GM12878 (cell line): ENCODE data around the gene LMF1. TPM values are rescaled to one million over a fixed set of nuclear protein-coding genes. Genes with fewer than 3 reads are reported as not detected.

ENCODE experiments used
- ATAC-seq: fragments of 200-7000 bp; cut with Tn5 transposase; 3 replicates; pipeline ENCODE4 v1.9.1; 2020; ENCODE audit warnings: mild to moderate bottlenecking, moderate library complexity
- BruUV-seq: library from RNA; stranded (reverse); fragments of 400-500 nt; replicated peaks from 2 replicates; lab custom pipeline; 2021; lab: Mats Ljungman, UMichigan
- CTCF ChIA-PET: fragments of 300-600 bp; sonication (Branson Sonifier 250); formaldehyde crosslinking; extraction: SDS; loops from one replicate; lab custom pipeline; 2021; ENCODE audit warnings: inconsistent platforms; lab: Yijun Ruan, JAX
- POLR2A ChIA-PET: fragments of 350-600 bp; formaldehyde crosslinking; extraction: SDS; loops from one replicate; lab custom pipeline; 2021; ENCODE audit warnings: inconsistent platforms; lab: Charles Lee
- RAD21 ChIA-PET: fragments of 300-600 bp; sonication (Branson Sonifier 250); formaldehyde crosslinking; loops from one replicate; lab custom pipeline; 2023; ENCODE audit warnings: antibody characterized with exemption; ENCODE audit not compliant: unreplicated experiment; lab: Charles Lee
- SMC1A ChIA-PET: fragments of 300-600 bp; sonication (Branson Sonifier 250); formaldehyde crosslinking; loops from one replicate; lab custom pipeline; 2023; ENCODE audit not compliant: unreplicated experiment, uncharacterized antibody; lab: Charles Lee
- DNase-seq: peaks from one replicate; pipeline ENCODE4 v3.0.0-alpha.2; 2011; ENCODE audit warnings: low read depth, low spot score
- FAIRE-seq: peaks from 3 replicates; lab custom pipeline; 2011; peaks lifted over from hg19 to GRCh38; lab: Jason Lieb, UNC
- H2AFZ ChIP-seq: 2 replicates; pipeline ENCODE4 v1.6.0; 2011; ENCODE audit warnings: low read depth, low read length, control low read depth; ENCODE audit not compliant: control insufficient read depth
- H3K27ac ChIP-seq: 2 replicates; pipeline ENCODE4 v1.5.1; 2011; ENCODE audit warnings: control low read depth; ENCODE audit not compliant: control insufficient read depth, insufficient read depth
- H3K27me3 ChIP-seq, 2 experiments: replicated peaks in 1 of 2; 2 replicates each; pipeline versions ENCODE4 v1.6.0 to v1.6.1; 2011; ENCODE audit warnings: low read length in 1 of 2; ENCODE audit not compliant: control insufficient read depth in 2 of 2, insufficient read depth in 2 of 2
- H3K36me3 ChIP-seq, 2 experiments: 2 replicates each; pipeline ENCODE4 v1.5.1; 2011; ENCODE audit warnings: low read length in 1 of 2; ENCODE audit not compliant: control insufficient read depth in 2 of 2, insufficient read depth in 2 of 2
- H3K4me1 ChIP-seq: 2 replicates; pipeline ENCODE4 v1.6.1; 2011; ENCODE audit warnings: mild to moderate bottlenecking, low read length, moderate library complexity, mixed read lengths; ENCODE audit not compliant: control insufficient read depth, insufficient read depth
- H3K4me2 ChIP-seq: 2 replicates; pipeline ENCODE4 v1.6.0; 2011; ENCODE audit warnings: control low read depth; ENCODE audit not compliant: control insufficient read depth, insufficient read depth
- H3K4me3 ChIP-seq: fragments of 200-600 bp; sonication (generic); 2 replicates; pipeline ENCODE4 v1.5.1; 2016
- H3K79me2 ChIP-seq: 2 replicates; pipeline ENCODE4 v1.6.0; 2011; ENCODE audit warnings: low read length; ENCODE audit not compliant: control insufficient read depth, insufficient read depth
- H3K9ac ChIP-seq: 2 replicates; pipeline ENCODE4 v1.8.0; 2011; ENCODE audit warnings: low read length, control low read depth, mixed read lengths; ENCODE audit not compliant: control insufficient read depth, insufficient read depth
- H3K9me3 ChIP-seq: replicated peaks from 3 replicates; pipeline ENCODE4 v1.5.1; 2011; ENCODE audit warnings: mild to moderate bottlenecking, low read length; ENCODE audit not compliant: control insufficient read depth, insufficient read depth
- H4K20me1 ChIP-seq: 2 replicates; pipeline ENCODE4 v1.6.0; 2011; ENCODE audit not compliant: control insufficient read depth, insufficient read depth
- ATF3 ChIP-seq: IDR thresholded peaks from 2 replicates; pipeline ENCODE4 v1.6.1; 2011; ENCODE audit warnings: low read depth, mild to moderate bottlenecking, low read length, moderate library complexity, borderline replicate concordance; ENCODE audit errors: extremely low read depth
- BRCA1 ChIP-seq: IDR thresholded peaks from 2 replicates; pipeline ENCODE4 v1.6.1; 2011; ENCODE audit warnings: low read depth, low read length, improper control_type of control experiment
- CBX5 ChIP-seq: sonication (generic); IDR thresholded peaks from 2 replicates; pipeline ENCODE4 v1.6.1; 2016; ENCODE audit warnings: low read depth, moderate library complexity, mild to moderate bottlenecking, inconsistent platforms
- CHD4 ChIP-seq: fragments of 200-600 bp; sonication (generic); IDR thresholded peaks from 2 replicates; pipeline ENCODE4 v1.6.1; 2016; ENCODE audit warnings: mild to moderate bottlenecking
- FOXK2 ChIP-seq: fragments of 450-650 bp; IDR thresholded peaks from 2 replicates; pipeline ENCODE4 v1.6.1; 2017; ENCODE audit warnings: mild to moderate bottlenecking, moderate library complexity
- JUNB ChIP-seq: IDR thresholded peaks from 2 replicates; pipeline ENCODE4 v1.6.1; 2016; ENCODE audit warnings: antibody characterized with exemption, mild to moderate bottlenecking
- JUND ChIP-seq: IDR thresholded peaks from 2 replicates; pipeline ENCODE4 v1.6.1; 2012; ENCODE audit warnings: low read depth, mild to moderate bottlenecking, low read length, improper control_type of control experiment, moderate library complexity
- KAT2A ChIP-seq: conservative IDR thresholded peaks from 2 replicates; pipeline ENCODE4 v1.6.1; 2011; ENCODE audit warnings: low read depth, low read length; ENCODE audit not compliant: control insufficient read depth
- KDM1A ChIP-seq: fragments of 200-600 bp; sonication (generic); IDR thresholded peaks from 2 replicates; pipeline ENCODE4 v1.6.1; 2016; ENCODE audit warnings: borderline replicate concordance
- NR2F1 ChIP-seq: fragments of 450-650 bp; conservative IDR thresholded peaks from 2 replicates; pipeline ENCODE4 v1.6.1; 2017; ENCODE audit warnings: mild to moderate bottlenecking
- POLR2AphosphoS2 ChIP-seq: IDR thresholded peaks from 2 replicates; pipeline ENCODE4 v1.6.1; 2011; ENCODE audit warnings: low read depth, mild to moderate bottlenecking, low read length, improper control_type of control experiment, moderate library complexity
- POLR2AphosphoS5 ChIP-seq: IDR thresholded peaks from 2 replicates; pipeline ENCODE4 v1.6.1; 2011; ENCODE audit warnings: mild to moderate bottlenecking, low read length, inconsistent platforms
- RAD21 ChIP-seq: IDR thresholded peaks from 2 replicates; pipeline ENCODE4 v1.6.1; 2011; ENCODE audit warnings: mild to moderate bottlenecking, low read depth, low read length, moderate library complexity; ENCODE audit not compliant: insufficient read depth
- RBBP5 ChIP-seq: fragments of 200-600 bp; sonication (generic); conservative IDR thresholded peaks from 2 replicates; pipeline ENCODE4 v1.6.1; 2016
- RELA ChIP-seq: fragments of 450-650 bp; IDR thresholded peaks from 2 replicates; pipeline ENCODE4 v1.8.0; 2014; ENCODE audit warnings: borderline replicate concordance; ENCODE audit not compliant: partially characterized antibody
- SUPT20H ChIP-seq: IDR thresholded peaks from 2 replicates; pipeline ENCODE4 v1.6.1; 2011; ENCODE audit warnings: low read depth, mild to moderate bottlenecking, low read length, moderate library complexity, borderline replicate concordance; ENCODE audit not compliant: control insufficient read depth
- ZNF384 ChIP-seq: IDR thresholded peaks from 2 replicates; pipeline ENCODE4 v1.6.1; 2012; ENCODE audit warnings: low read depth, mild to moderate bottlenecking, low read length, improper control_type of control experiment, borderline replicate concordance
- ZNF592 ChIP-seq: fragments of 450-650 bp; IDR thresholded peaks from 2 replicates; pipeline ENCODE4 v1.6.1; 2017; ENCODE audit warnings: mild to moderate bottlenecking, moderate library complexity
- ZNF622 ChIP-seq: fragments of 450-650 bp; IDR thresholded peaks from 2 replicates; pipeline ENCODE4 v1.6.1; 2017; ENCODE audit warnings: mild to moderate bottlenecking, inconsistent platforms
- WGBS: methylation state at CpG from one replicate; pipeline ENCODE4 v1.1.6; 2016; ENCODE audit warnings: low lambda C conversion rate; ENCODE audit not compliant: insufficient replicate concordance, insufficient coverage; ENCODE audit errors: missing lambda C conversion rate; 5-methylcytosine and 5-hydroxymethylcytosine counted together
- in situ Hi-C: fragments of 300-500 bp; cut with MboI; formaldehyde crosslinking; loops from 9 replicates; pipeline ENCODE4 v1.14.3; 2018; ENCODE audit warnings: mixed read lengths
- intact Hi-C: fragments of 100-400 bp; cut with micrococcal nuclease; formaldehyde crosslinking; loops from one replicate; pipeline ENCODE4 v1.14.2; 2022; ENCODE audit not compliant: unreplicated experiment
- polyA plus RNA-seq, 11 experiments: library from polyadenylated mRNA; depleted of rRNA in 4 of 11; unstranded in 6 of 11; stranded (reverse) in 5 of 11; fragments of >200 nt; fragmentation: Nextera tagmentation in 4 of 11; fragmentation: Illumina TruSeq in 1 of 11; extraction: Ambion mirVana in 4 of 11; extraction: Trizol in 1 of 11; gene quantifications; 1 replicate in 1 of 11; 2 replicates in 10 of 11; pipeline versions ENCODE4 v1.2.1 to v1.2.3, GENCODE V29; 2011 to 2016; ENCODE audit warnings: inconsistent platforms in 2 of 11, missing spikeins in 2 of 11, low read depth in 1 of 11
- total RNA-seq, 4 experiments: library from RNA; depleted of rRNA in 3 of 4; stranded (reverse); fragments of >200 nt in 3 of 4; fragmentation: Illumina TruSeq in 1 of 4; extraction: Trizol in 1 of 4; gene quantifications; 2 replicates each; pipeline versions ENCODE4 v1.2.1 to v1.2.3, GENCODE V29; 2013 to 2021
- TF ChIP-seq, protein P1 (sequence below): fragments of 450-650 bp; IDR thresholded peaks from 2 replicates; pipeline ENCODE4 v1.6.1; 2017; ENCODE audit warnings: mild to moderate bottlenecking

Gene LMF1
- total and polyA plus RNA-seq, 10 of the 15 experiments (the other 5 are each of a cell fraction or from before 2014, with no cell fraction given): 0.18 to 3.2 (median 1.4) TPM; not detected in 1

- no peak overlapping the region for H2AFZ ChIP-seq
- ChIA-PET CTCF (no interaction called here), RAD21 (no interaction called here), POLR2A (no interaction called here), SMC1A (no interaction called here)
- DNase-seq: no peak
- no peak overlapping the region for H3K4me3 ChIP-seq
- no peaks in the 10 kb centered on the region for H3K36me3 ChIP-seq
- ATAC-seq: no peak
- intact Hi-C loops (no loop called here), in situ Hi-C loops (no loop called here)
- no peak overlapping the region for H3K9ac ChIP-seq
- FAIRE-seq: no peak
- H3K4me1 ChIP-seq: no peaks in the 10 kb centered on the region
- WGBS: 61% methylated on average over 39 of the region's 48 CpGs
- no peaks in the 10 kb centered on the region for H3K27me3 ChIP-seq
- no TSS peak for BruUV-seq
- H3K4me2 ChIP-seq: no peak overlapping the region
- peaks cover 6% of the 10 kb centered on the region; the same call in 1 of the 3 replicates for H3K9me3 ChIP-seq
- H4K20me1 ChIP-seq: no peaks in the 10 kb centered on the region
- H3K79me2 ChIP-seq: no peaks in the 10 kb centered on the region
- H3K27ac ChIP-seq: no peak overlapping the region
- TF ChIP-seq JUNB (no peak), POLR2AphosphoS2 (no peak), FOXK2 (no peak), ZNF384 (no peak), SUPT20H (no peak), RBBP5 (no peak), ZNF592 (no peak), NR2F1 (no peak), CHD4 (no peak), ATF3 (no peak), JUND (no peak), KAT2A (no peak), ZNF622 (no peak), POLR2AphosphoS5 (no peak), RELA (no peak), BRCA1 (no peak), RAD21 (no peak), KDM1A (no peak), CBX5 (no peak)
- TF ChIP-seq, protein P1, sequence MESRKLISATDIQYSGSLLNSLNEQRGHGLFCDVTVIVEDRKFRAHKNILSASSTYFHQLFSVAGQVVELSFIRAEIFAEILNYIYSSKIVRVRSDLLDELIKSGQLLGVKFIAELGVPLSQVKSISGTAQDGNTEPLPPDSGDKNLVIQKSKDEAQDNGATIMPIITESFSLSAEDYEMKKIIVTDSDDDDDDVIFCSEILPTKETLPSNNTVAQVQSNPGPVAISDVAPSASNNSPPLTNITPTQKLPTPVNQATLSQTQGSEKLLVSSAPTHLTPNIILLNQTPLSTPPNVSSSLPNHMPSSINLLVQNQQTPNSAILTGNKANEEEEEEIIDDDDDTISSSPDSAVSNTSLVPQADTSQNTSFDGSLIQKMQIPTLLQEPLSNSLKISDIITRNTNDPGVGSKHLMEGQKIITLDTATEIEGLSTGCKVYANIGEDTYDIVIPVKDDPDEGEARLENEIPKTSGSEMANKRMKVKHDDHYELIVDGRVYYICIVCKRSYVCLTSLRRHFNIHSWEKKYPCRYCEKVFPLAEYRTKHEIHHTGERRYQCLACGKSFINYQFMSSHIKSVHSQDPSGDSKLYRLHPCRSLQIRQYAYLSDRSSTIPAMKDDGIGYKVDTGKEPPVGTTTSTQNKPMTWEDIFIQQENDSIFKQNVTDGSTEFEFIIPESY: no peak
These were observed 126.0 kb downstream of the LMF1 start for GRCh38 chr16:844638-845350.
